Liver (tissue), 3 donors: ENCODE measurements around the gene GNPDA2.

Experiments
- ATF3 ChIP-seq: IDR thresholded peaks from 2 replicates; pipeline ENCODE4 v1.6.1; 2016; ENCODE audit warnings: antibody characterized with exemption
- CTCF ChIP-seq: fragments of 150-350 bp; IDR thresholded peaks from 2 replicates; pipeline ENCODE4 v1.5.1; 2017; ENCODE audit warnings: improper control_type of control experiment, low read depth, low read length; ENCODE audit not compliant: missing input control
- EGR1 ChIP-seq, 2 donors: IDR thresholded peaks; 2 replicates each; pipeline ENCODE4 v1.6.1; 2016 to 2018; ENCODE audit warnings: antibody characterized with exemption in 2 of 2, low read depth in 2 of 2
- FOXA2 ChIP-seq: IDR thresholded peaks from 2 replicates; pipeline ENCODE4 v1.6.1; 2016; ENCODE audit warnings: antibody characterized with exemption
- GABPA ChIP-seq, 2 donors: IDR thresholded peaks in 1 of 2; conservative IDR thresholded peaks in 1 of 2; 2 replicates each; pipeline ENCODE4 v1.6.1; 2016; ENCODE audit warnings: antibody characterized with exemption in 2 of 2, mild to moderate bottlenecking in 1 of 2, moderate library complexity in 1 of 2
- MAX ChIP-seq: IDR thresholded peaks from 2 replicates; pipeline ENCODE4 v1.6.1; 2016; ENCODE audit warnings: antibody characterized with exemption
- RAD21 ChIP-seq, 2 donors: IDR thresholded peaks; 2 replicates each; pipeline ENCODE4 v1.6.1; 2016; ENCODE audit warnings: antibody characterized with exemption in 2 of 2, mild to moderate bottlenecking in 2 of 2
- REST ChIP-seq: IDR thresholded peaks from 2 replicates; pipeline ENCODE4 v1.6.1; 2016; ENCODE audit warnings: antibody characterized with exemption, mild to moderate bottlenecking
- SP1 ChIP-seq: IDR thresholded peaks from 2 replicates; pipeline ENCODE4 v1.6.1; 2018; ENCODE audit warnings: antibody characterized with exemption, mild to moderate bottlenecking
- TAF1 ChIP-seq: conservative IDR thresholded peaks from 2 replicates; pipeline ENCODE4 v1.6.1; 2016; ENCODE audit warnings: antibody characterized with exemption, mild to moderate bottlenecking
- YY1 ChIP-seq: IDR thresholded peaks from 2 replicates; pipeline ENCODE4 v1.6.1; 2016; ENCODE audit warnings: antibody characterized with exemption, mild to moderate bottlenecking
- ZBTB33 ChIP-seq: IDR thresholded peaks from 2 replicates; pipeline ENCODE4 v1.6.1; 2016; ENCODE audit warnings: antibody characterized with exemption
- donor health status: healthy.
- donor health status: healthy.

GRCh38 chr4:44662623-44663005 lies 63.7 kb downstream of the GNPDA2 start:
- no peak for TF ChIP-seq CTCF
- no peak for TF ChIP-seq FOXA2
- no peak for TF ChIP-seq SP1
- TF ChIP-seq REST, result no peak
- TF ChIP-seq MAX, result no peak
- no peak for TF ChIP-seq TAF1
- TF ChIP-seq RAD21 (IDR thresholded peaks at IDR 0.05), result no peak
- no peak for TF ChIP-seq GABPA (IDR thresholded peaks at IDR 0.05 in 1 of 2, conservative IDR thresholded peaks at IDR 0.05 in 1 of 2)
- TF ChIP-seq ATF3, result no peak
- no peak for TF ChIP-seq YY1
- no peak for TF ChIP-seq EGR1 (IDR thresholded peaks at IDR 0.05; ENCODE audit: low read depth in 2 of 2)
- TF ChIP-seq ZBTB33, result no peak
